HCT116 (cell line): ENCODE data around the gene STX10. TPM values are rescaled to one million over a fixed set of nuclear protein-coding genes. Genes with fewer than 3 reads are reported as not detected.

Experiments used
- ATAC-seq: fragments of 200-7000 bp; cut with Tn5 transposase; 2 replicates; pipeline ENCODE4 v1.9.1; 2020; ENCODE audit warnings: mild to moderate bottlenecking, moderate library complexity
- BruUV-seq: library from RNA; stranded (reverse); fragments of 400-500 nt; replicated peaks from 2 replicates; lab custom pipeline; 2021; lab: Mats Ljungman, UMichigan
- CTCF ChIA-PET: fragments of 300-600 bp; sonication (Branson Sonifier 250); formaldehyde crosslinking; loops from one replicate; lab custom pipeline; 2021; ENCODE audit warnings: antibody characterized with exemption; lab: Charles Lee
- POLR2A ChIA-PET: fragments of 300-600, 350-600 bp; sonication (Branson Sonifier 250); formaldehyde crosslinking; loops from one replicate; lab custom pipeline; 2021; ENCODE audit warnings: antibody characterized with exemption; lab: Charles Lee
- RAD21 ChIA-PET, 2 experiments: fragments of 300-600 bp; sonication (Branson Sonifier 250); formaldehyde crosslinking; loops; one replicate each; lab custom pipeline; 2023; ENCODE audit warnings: low total read pairs in 2 of 2; ENCODE audit not compliant: uncharacterized antibody in 2 of 2, unreplicated experiment in 2 of 2, low non-redundant PET in 1 of 2; lab: Charles Lee
- DNase-seq: peaks from one replicate; pipeline ENCODE4 v3.0.0-alpha.2; 2010; ENCODE audit warnings: low read depth, low spot score
- H2AFZ ChIP-seq: fragments of 200-600 bp; shearing (Covaris generic), sonication (generic); 2 replicates; pipeline ENCODE4 v1.6.1; 2017; ENCODE audit warnings: low read depth, mixed run types, mixed read lengths, antibody characterized with exemption, low read length; ENCODE audit not compliant: poor library complexity, severe bottlenecking
- H3K27ac ChIP-seq: 2 replicates; pipeline ENCODE4 v1.5.1; 2012; ENCODE audit warnings: low read depth, low read length
- H3K27me3 ChIP-seq: fragments of 200-600 bp; sonication (generic); 2 replicates; pipeline ENCODE4 v1.6.1; 2016; ENCODE audit warnings: mixed run types, low read length, mixed read lengths; ENCODE audit not compliant: insufficient read depth
- H3K36me3 ChIP-seq, 2 experiments: fragments of 200-500 bp in 1 of 2; fragments of 200-600 bp in 1 of 2; sonication (Bioruptor generic) in 1 of 2; sonication (generic) in 1 of 2; 2 replicates each; pipeline versions ENCODE4 v1.5.1 to v1.6.1; 2014 to 2016; ENCODE audit warnings: low read length in 2 of 2, inconsistent platforms in 1 of 2, mixed read lengths in 1 of 2, mixed run types in 1 of 2; ENCODE audit not compliant: insufficient read depth in 2 of 2, control insufficient read depth in 1 of 2
- H3K4me1 ChIP-seq, 2 experiments: fragments of 200-600 bp in 1 of 2; sonication (generic) in 1 of 2; 2 replicates each; pipeline versions ENCODE4 v1.5.1 to v1.6.1; 2012 to 2017; ENCODE audit warnings: low read length in 2 of 2, inconsistent platforms in 1 of 2, mild to moderate bottlenecking in 1 of 2, mixed read lengths in 1 of 2, mixed run types in 1 of 2, moderate library complexity in 1 of 2; ENCODE audit not compliant: insufficient read depth in 2 of 2, control insufficient read depth in 1 of 2
- H3K4me2 ChIP-seq: fragments of 200-600 bp; sonication (generic); 2 replicates; pipeline ENCODE4 v1.6.1; 2017; ENCODE audit warnings: mixed run types, low read length, mixed read lengths
- H3K4me3 ChIP-seq, 2 experiments: fragments of 200-600 bp in 1 of 2; sonication (generic) in 1 of 2; replicated peaks in 1 of 2; 2 replicates each; pipeline ENCODE4 v1.5.1; 2011 to 2016; ENCODE audit warnings: low read length in 2 of 2, control low read depth in 1 of 2, low read depth in 1 of 2, mild to moderate bottlenecking in 1 of 2, mixed read lengths in 1 of 2, mixed run types in 1 of 2
- H3K79me2 ChIP-seq: fragments of 200-600 bp; sonication (generic); 2 replicates; pipeline ENCODE4 v1.6.1; 2017; ENCODE audit warnings: mild to moderate bottlenecking, mixed run types, low read length, moderate library complexity, mixed read lengths; ENCODE audit not compliant: insufficient read depth
- H3K9ac ChIP-seq: fragments of 200-600 bp; sonication (generic); 2 replicates; pipeline ENCODE4 v1.6.1; 2016; ENCODE audit warnings: low read length, mixed read lengths
- H3K9me2 ChIP-seq: fragments of 200-600 bp; sonication (generic), shearing (Covaris generic); 2 replicates; pipeline ENCODE4 v1.6.1; 2017; ENCODE audit warnings: mixed run types, mild to moderate bottlenecking, moderate library complexity; ENCODE audit not compliant: insufficient read depth
- H3K9me3 ChIP-seq, 2 experiments: fragments of 200-500 bp in 1 of 2; fragments of 200-600 bp in 1 of 2; sonication (Bioruptor generic) in 1 of 2; sonication (generic) in 1 of 2; 2 replicates each; pipeline ENCODE4 v1.6.1; 2014 to 2017; ENCODE audit warnings: low read length in 2 of 2, mixed read lengths in 2 of 2, inconsistent platforms in 1 of 2, low read depth in 1 of 2, mild to moderate bottlenecking in 1 of 2, mixed run types in 1 of 2, moderate library complexity in 1 of 2; ENCODE audit not compliant: control insufficient read depth in 1 of 2, insufficient read depth in 1 of 2
- H4K20me1 ChIP-seq: fragments of 200-600 bp; sonication (generic), shearing (Covaris generic); 2 replicates; pipeline ENCODE4 v1.6.1; 2017; ENCODE audit warnings: mixed run types, mild to moderate bottlenecking, moderate library complexity; ENCODE audit not compliant: insufficient read depth
- POLR2AphosphoS5 ChIP-seq: IDR thresholded peaks from 2 replicates; pipeline ENCODE4 v1.6.1; 2011; ENCODE audit warnings: mild to moderate bottlenecking, low read depth, low read length, moderate library complexity
- ZFX ChIP-seq: fragments of 450-650 bp; IDR thresholded peaks from 2 replicates; pipeline ENCODE4 v1.6.1; 2017
- intact Hi-C: fragments of 100-400 bp; cut with micrococcal nuclease; formaldehyde crosslinking; loops from 2 replicates; pipeline ENCODE4 v1.10.0; 2022
- total RNA-seq: library from RNA; stranded (reverse); gene quantifications from one replicate; pipeline ENCODE4 v1.2.1, GENCODE V29; 2021; ENCODE audit not compliant: unreplicated experiment
- TF ChIP-seq, protein P1 (sequence below): IDR thresholded peaks from 2 replicates; pipeline ENCODE4 v1.6.1; 2011; ENCODE audit warnings: mild to moderate bottlenecking, low read length, moderate library complexity; ENCODE audit not compliant: insufficient replicate concordance; ENCODE audit errors: extremely low read depth

STX10 gene
- total RNA-seq, 1 experiment from 2014 or later: 149 TPM

DNA sequence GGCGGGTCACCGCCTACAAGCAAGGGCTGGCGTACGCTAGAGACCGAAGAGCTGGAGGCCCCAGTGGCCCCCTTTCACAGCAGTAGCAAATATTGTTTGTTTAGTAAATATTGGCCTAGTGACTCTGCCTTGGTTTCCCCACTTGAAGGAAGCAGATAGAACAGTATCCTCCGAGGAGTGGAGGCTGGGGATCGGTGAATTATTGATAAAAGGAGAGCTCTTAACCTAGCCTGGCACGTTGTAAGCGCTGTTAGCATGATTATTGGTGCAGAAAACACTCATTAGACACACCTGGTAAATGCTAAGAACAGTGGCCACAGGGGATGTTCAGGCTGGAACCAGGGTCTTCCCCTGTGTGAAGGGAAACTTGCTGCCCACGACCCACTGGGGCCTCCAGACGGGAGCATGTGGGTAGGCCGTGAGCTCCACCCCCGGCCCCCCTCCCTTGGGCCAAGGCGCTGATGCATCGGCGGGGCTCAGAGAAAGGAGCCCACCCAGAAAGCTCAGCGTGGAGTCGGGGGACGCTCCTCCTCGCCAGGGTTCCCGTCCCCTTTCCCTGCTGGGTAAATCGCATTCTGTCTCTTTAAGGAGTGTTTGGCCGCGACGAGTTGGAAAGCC is 2.3 kb upstream of the STX10 start:
- H3K9ac ChIP-seq: peak overlapping the region; percentile 96
- peak overlapping the region; percentile 99 for H3K27ac ChIP-seq
- ChIA-PET POLR2A (interaction anchor here (0.8 to 2.2 kb wide), 11 partner anchors 9 to 160 kb away, joined by 3 to 36 read pairs (median 5); partner anchors contain the start of gene NACC1), RAD21 (no interaction called here), CTCF (interaction anchor here (0.8 to 0.9 kb wide), 2 partner anchors 11 to 35 kb away, joined by 4 read pairs; partner anchors contain the start of gene NACC1)
- peaks cover 12% of the 10 kb centered on the region; the same call in 1 of the 2 replicates for H4K20me1 ChIP-seq
- H3K4me3 ChIP-seq: peak overlapping the region; percentile 81 to 94
- ATAC-seq: peak; percentile 2
- no peak for DNase-seq
- H2AFZ ChIP-seq: no peak overlapping the region
- TSS peak; percentile 52 for BruUV-seq
- peaks cover 54% of the 10 kb centered on the region for H3K79me2 ChIP-seq
- H3K27me3 ChIP-seq: no peaks in the 10 kb centered on the region
- H3K4me2 ChIP-seq: peak overlapping the region; percentile 100
- no peaks in the 10 kb centered on the region for H3K9me3 ChIP-seq
- TF ChIP-seq, protein P1, sequence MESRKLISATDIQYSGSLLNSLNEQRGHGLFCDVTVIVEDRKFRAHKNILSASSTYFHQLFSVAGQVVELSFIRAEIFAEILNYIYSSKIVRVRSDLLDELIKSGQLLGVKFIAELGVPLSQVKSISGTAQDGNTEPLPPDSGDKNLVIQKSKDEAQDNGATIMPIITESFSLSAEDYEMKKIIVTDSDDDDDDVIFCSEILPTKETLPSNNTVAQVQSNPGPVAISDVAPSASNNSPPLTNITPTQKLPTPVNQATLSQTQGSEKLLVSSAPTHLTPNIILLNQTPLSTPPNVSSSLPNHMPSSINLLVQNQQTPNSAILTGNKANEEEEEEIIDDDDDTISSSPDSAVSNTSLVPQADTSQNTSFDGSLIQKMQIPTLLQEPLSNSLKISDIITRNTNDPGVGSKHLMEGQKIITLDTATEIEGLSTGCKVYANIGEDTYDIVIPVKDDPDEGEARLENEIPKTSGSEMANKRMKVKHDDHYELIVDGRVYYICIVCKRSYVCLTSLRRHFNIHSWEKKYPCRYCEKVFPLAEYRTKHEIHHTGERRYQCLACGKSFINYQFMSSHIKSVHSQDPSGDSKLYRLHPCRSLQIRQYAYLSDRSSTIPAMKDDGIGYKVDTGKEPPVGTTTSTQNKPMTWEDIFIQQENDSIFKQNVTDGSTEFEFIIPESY: no peak
- TF ChIP-seq POLR2AphosphoS5 (no peak), ZFX (peak; percentile 44; the same call in 1 of the 2 replicates)
- no peaks in the 10 kb centered on the region for H3K9me2 ChIP-seq
- intact Hi-C loops: loop anchor here (5.0 kb wide), 2 partner anchors 110 to 695 kb away; no protein-coding TSS in a partner anchor
- H3K4me1 ChIP-seq: peaks cover 33 to 67% of the 10 kb centered on the region in 2 experiments
- peaks cover 0 to 12% of the 10 kb centered on the region in 2 experiments; a peak in 2 of 4 replicates for H3K36me3 ChIP-seq
